ENCODE results near the gene RNF207.
A peak's percentile ranks its signal among the peaks of the same experiment; 100 is the strongest.

RNF207 gene, protein sequence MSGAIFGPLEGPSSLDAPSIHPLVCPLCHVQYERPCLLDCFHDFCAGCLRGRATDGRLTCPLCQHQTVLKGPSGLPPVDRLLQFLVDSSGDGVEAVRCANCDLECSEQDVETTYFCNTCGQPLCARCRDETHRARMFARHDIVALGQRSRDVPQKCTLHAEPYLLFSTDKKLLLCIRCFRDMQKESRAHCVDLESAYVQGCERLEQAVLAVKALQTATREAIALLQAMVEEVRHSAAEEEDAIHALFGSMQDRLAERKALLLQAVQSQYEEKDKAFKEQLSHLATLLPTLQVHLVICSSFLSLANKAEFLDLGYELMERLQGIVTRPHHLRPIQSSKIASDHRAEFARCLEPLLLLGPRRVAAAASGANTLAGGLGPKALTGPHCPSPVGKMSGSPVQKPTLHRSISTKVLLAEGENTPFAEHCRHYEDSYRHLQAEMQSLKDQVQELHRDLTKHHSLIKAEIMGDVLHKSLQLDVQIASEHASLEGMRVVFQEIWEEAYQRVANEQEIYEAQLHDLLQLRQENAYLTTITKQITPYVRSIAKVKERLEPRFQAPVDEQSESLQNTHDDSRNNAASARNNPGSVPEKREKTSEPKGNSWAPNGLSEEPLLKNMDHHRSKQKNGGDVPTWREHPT

DNA sequence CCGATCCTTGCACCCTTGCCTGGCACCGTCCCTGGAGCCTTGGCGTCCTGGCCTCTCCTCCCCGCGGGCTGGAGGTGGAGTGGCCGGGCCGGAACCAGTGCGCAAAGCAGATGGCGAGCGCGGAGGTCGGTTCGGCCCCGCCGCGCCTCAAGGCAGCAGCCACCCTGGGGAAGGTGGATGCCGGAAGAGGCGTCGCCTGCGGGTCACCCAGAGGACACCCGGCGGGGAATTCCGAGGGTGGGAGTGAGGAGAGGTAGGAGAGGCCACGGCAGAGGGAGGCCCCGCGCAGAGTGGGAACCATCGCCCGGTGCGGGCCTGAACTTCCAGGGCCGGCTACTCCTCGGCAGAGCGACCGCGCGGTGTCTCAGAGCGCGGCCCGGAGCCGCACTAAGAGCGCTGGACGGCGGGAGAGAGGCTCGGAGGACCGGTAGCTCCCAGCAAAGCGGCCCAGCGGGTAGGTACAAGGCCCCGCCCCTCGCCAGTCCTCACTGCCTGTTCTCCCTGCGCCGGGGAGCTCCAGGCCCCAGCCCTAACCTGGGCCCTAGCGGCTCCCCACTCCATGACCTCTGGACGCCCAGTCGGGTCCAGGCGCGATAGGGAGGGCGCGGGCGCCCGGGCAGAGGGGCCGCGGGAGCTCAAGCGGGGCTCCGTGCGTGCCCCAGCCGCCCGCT is at the start of gene RNF207:
Gene RNF207 (plus strand): TSS at position 271 of the 671 bp plus-strand sequence. CDS start 417 bp downstream, outside the sequence.
- H3K4me3 ChIP-seq (ENCODE audit: low read depth, low read length) = peak within 1 kb of the TSS; percentile 35

DNA sequence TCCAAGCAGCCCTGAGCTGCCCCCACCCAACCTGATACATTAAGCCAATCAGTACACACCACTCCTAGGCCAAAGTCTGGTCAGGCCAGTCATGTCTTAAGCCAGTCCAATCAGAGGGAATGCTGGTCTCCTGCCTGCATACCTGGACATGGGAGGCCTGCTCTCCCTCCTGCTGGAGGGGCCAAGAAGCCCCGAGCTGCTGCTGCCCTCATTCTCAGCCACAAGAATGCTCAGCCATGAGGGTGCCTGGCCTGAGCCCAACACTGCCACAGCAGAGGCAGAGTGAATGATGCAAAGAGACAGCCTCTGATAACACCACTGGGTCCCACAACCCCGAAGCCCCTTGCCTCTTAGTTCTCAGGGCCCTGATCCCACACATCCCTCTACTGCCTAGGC is 48.8 kb upstream of the RNF207 start:
- H3K4me3 ChIP-seq (ENCODE audit: low read depth, low read length) = no peak overlapping the region

DNA sequence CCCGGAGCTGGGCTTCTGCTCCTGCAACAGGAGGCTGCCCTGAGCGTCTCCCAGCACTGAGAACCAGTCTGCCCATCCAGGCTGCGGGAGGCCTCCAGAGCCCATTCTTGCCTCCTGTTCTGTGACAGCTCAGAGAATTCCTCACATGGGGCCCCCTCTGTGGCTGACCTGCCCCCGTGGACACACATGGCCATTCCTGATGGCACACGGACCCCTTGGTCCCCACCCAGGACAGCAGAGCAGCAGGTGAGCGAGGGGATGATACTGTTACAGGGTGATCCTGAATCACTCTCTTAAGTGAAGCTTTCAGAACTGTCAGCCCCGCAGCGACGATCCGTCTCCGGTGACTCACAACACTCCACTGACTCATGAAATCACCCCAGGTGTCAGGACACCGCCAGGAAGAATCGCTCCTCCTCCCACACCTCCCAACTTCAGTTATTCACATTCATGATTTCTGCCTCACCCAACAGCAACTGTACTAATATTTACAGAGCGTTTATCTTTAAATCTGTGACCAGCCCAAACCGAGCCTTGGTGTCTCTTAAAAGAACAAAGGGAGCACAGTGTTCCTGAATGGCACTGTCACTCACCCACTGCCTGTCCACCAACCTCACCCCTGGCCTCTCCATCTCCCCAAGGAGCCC is 48.3 kb upstream of the RNF207 start:
- H3K4me3 ChIP-seq (ENCODE audit: low read depth, low read length) = no peak overlapping the region

DNA sequence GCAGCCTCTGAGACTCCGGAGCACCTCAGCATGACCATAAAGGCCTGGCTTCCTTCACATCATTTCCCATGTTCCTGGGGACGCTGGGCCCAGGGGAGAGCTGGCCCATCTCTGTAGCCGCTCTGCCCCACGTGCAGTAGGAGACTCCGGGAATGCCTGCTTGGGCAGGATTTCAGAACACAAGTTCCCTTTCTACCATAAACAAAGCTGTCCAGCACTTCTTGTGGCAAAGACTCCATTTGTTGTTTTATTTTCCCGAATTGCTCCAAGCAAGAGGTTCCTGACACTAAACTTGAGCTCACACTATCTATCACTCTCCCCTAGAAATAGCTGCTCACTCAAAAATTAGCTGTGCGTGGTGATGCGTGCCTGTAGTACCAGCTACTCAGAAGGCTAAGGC is 47.7 kb upstream of the RNF207 start:
- H3K4me3 ChIP-seq (ENCODE audit: low read depth, low read length) = no peak overlapping the region

DNA sequence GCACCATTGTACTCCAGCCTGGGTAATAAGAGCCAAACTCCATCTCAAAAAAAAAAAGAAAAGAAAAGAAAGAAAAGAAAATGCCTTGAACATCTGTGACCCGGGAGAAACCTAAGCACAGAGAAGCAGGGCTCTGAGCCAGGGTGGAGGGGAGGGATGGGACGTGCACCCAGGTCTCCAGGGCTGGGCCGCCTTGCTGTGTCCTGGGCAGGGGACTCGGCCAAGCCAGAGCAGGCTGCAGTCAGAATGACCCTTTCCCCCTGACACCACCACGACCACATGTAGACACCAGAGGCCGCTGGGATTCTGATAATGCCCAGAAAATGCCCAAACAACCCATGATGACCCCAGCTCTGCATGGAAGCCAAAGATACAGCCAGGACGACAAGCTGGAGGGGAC is 43.6 kb upstream of the RNF207 start:
- H3K4me3 ChIP-seq (ENCODE audit: low read depth, low read length) = no peak overlapping the region

DNA sequence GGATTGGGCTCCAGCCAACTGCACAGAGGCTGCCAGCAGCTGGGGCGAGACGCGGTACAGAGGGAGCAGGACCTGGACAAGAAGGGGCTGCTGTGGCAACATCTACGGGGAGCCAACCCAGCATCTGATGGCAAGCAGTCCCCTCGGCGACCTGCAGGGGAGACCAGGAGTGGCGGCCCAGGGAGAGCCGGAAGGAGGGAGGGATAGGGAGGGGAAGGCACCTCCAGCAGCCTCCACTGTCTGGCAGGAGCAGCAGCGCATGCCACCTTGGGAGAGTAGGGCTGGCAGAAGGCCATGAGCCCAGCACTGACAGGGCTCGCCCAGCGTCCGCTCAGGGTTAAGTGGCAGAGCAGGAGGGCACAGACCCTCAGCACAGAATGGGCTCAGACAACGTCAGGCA is 43.1 kb upstream of the RNF207 start:
- H3K4me3 ChIP-seq (ENCODE audit: low read depth, low read length) = no peak overlapping the region

DNA sequence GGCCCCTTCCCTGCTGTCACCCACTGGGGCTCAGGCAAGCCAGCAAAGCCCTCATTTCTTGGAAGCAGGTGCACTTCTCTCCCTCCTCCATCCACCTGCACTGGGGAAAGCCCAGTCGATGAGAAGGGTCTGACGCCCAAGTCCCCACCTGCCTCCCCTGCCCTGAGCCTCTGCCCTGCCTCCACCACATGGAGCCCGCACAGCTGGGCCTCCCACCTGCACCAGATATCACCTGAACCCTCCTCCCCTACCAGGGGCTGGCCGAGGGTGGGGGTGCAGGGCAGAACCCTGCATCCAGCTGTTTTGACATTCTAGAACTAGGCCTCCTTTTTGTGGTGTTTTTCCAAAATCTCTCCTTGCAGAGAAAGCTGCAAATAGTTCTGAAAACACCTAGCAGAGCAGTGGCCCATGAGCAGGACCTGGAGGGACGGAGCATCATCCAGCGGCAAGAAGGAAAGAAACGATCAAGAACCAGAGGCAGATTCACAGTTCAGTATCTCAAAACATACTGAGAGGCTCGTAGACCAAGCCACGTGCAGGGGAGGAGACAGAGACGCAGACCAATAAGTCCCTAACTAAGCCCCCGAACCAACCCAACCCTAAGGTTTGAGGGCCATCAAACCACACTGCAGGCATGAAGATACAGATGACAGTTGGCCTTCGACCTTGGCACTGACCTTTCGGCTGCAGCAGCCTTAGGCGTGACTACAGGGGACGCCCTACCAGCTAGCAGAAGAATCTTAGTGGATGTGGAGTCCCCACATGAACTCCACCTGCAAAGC is 42.5 kb upstream of the RNF207 start:
- H3K4me3 ChIP-seq (ENCODE audit: low read depth, low read length) = no peak overlapping the region

DNA sequence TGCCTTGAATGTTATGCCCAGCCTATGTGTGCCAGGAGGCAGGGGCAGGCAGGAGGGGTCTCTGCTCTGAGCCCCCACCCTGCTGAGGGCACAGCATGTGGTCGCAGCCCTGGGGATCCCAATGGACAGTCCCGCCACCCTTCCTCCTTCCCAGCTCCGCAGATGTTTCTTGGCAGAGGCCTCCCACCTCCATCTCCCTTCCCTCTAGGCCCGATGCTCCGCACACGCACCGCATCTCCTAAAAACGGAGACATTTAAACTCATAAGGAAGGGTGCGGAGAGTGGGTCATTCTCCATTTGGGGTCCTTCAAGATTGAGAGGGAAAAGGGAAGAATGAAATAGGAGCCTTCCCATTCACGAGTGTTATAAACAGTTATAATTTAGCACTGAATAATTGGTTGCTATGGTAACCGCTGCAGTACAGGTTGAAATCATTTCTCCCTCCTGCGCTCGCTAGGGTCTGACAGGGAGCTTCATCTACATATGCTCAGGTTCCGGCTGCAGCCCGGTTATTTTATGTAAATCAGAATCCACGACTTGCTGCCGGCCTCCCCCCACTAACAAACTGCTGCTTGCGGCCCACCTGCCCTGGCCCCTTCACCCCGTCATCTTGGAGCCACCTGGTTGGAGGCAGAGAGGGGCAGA is 41.8 kb upstream of the RNF207 start:
- no peak overlapping the region for H3K4me3 ChIP-seq (ENCODE audit: low read depth, low read length)

DNA sequence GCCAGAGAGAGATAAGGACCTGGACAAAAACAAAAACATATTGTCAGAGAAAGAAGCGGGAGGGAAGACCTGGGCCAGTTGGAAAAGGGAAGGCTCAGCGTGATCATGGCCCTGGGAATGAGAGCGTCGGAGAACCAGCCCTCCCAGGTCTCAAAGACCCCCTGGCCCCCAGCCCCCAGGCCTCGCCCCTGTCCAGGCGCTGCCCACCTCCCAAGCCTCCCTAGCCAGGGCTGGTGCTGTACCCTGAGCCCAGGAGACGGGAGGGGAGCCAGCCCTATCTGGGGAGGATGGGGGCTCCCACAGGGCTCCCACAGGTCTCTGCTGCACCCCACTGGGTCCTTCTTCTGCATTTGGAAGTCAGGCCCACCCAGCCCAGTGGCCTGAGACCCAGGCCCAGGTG is 40.9 kb upstream of the RNF207 start:
- no peak overlapping the region for H3K4me3 ChIP-seq (ENCODE audit: low read depth, low read length)

DNA sequence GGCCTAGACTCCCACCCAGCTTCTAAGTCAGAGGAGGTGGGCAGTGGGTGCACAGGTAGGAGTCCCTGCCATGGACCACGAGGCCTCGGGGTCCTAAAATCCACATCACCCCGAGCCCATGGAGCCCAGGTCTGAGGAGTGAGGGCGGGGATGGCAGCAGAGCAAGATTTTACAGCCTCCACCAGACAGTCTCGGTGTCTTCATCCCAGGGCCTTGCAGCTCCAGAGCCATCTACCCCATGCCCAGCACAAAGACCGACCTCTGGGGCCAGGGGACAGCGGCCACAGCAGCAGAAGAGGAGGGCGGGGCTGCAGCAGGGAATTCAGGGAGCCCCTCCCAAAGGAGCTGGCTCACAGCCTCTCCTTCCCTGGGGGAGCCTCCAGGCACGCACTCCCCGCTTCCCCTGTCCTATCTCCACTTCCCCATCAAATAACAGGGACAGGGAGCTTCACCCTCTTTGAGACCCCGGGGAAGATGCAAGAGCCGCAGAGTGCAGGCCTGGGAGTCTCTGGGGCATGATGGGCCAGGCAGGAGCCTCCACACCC is 40.4 kb upstream of the RNF207 start:
- H3K4me3 ChIP-seq (ENCODE audit: low read depth, low read length) = no peak overlapping the region

DNA sequence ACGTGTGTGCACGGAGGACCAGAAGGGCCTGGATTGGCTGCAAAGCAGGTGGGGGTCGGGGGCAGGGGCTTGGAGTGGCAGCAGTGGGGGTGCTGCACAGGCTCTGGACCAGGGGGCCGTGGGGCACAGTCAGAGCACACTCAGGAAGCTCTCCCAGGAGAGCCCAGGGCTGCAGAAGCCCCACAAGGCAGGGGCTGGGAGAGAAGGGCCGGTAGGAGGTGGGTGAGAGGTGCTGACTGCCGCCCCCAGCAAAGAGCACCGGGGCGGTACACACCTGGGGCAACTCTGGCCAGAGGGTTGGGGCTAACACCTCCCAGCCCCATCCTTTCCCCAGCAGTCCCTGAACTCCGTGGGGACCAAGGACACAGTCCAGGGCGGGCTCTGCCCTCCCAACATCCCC is 39.7 kb upstream of the RNF207 start:
- H3K4me3 ChIP-seq (ENCODE audit: low read depth, low read length) = no peak overlapping the region

DNA sequence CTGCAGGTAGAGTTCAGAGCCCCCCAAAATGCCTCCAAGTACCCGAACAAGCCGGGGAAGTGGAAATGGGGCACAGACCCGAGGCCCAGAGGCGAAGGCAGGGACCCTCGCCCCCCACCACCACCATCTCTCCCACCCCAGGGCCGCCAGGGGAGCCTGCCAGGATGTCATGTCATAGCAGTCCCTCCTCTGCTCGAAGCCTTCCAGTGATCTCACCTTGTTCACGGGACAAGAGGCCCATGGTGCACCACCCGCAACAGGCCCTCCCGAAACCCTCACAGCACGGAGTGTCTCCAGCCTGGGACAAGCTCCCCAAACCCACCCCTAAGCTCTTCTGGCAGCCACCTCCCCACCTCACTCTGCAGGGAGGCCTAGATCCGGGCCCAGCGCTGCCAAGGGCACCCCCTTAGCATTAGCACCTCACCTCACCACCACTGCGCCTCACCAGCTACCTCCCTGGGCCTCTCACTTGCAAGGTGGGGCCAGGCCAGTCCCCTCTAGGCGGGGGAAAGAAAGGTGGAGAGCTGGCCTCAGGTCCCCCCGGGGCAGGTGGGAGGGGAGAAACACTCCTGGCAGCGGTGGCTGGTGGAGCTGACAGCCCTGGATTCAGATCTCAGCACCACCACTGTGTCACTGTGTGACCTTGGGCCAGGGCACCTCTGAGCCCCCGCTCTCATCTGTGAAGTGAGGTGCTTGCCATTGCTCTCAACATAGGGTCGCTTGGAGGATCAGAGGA is 39.1 kb upstream of the RNF207 start:
- no peak overlapping the region for H3K4me3 ChIP-seq (ENCODE audit: low read depth, low read length)

DNA sequence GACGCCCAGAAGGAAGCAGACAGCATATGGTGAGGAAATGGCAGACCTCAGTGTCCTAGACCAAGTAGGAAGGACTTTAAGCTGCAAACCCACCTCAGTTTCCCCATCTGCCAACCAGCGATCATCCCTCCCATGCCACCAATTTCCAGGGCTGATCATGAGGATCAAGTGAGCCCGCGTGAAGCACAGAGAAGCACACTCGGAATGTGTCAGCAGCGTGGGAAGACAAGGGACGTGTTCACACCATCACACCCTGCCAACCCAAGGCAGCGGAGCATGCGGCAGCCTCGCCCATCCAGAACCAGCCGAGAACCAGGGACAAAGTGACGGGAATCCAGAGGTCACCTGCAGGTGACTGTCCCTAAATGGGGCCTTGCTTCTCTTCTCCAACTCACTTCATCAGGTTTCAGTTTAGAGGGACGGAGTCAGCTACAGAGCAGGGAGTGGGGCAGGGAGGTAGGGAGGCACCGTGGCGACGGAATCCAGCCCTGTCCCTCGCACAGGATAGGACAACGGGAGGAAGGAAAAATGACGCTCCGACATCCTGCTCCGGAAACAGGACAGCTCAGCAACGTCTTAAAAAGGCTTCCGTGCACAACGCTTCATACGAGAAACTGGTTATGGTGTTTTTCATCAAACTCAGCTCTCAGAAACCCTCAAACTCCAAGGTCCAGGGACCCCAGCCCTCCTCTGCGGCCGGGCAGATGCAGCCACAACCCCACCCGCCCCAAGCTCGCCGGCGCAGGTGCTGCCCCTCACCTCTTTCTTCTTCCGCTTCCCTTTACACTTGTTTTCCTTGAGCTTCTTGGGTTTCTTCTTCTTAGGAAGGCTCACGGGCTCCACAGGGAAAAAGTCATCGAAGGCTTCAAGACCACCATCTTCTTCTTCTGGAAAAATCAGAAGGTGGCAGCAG is 38.3 kb upstream of the RNF207 start:
- no peak overlapping the region for H3K4me3 ChIP-seq (ENCODE audit: low read depth, low read length)

DNA sequence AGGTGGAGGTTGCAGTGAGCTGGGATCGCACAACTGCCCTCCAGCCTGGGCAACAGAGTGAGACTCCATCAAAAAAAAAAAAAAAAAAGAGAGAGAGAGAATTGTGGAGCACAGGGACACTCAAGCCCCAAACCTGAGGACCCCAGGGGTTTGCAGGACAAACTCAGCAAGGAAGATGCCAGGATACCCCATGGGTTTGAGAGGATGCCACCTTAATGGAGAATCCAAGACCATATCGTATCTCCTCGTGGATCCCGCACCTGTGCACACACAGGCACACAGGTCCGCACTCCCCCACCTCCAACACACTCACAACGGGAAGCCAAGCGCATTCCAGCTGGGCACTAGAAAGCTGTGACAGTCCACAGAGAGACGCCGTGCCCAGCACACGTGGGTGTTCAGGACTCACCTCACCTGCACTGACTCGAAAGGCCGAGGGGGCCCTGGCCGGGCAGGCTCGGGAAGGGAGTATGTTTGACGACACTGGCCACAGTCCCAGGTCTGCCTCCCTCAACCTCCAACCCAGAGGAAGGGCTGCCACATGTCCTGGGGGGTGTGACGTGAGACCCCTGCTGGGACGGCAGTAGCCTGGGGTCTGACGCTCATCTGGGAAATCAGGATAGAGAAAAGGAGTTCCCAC is 36.9 kb upstream of the RNF207 start:
- no peak overlapping the region for H3K4me3 ChIP-seq (ENCODE audit: low read depth, low read length)

DNA sequence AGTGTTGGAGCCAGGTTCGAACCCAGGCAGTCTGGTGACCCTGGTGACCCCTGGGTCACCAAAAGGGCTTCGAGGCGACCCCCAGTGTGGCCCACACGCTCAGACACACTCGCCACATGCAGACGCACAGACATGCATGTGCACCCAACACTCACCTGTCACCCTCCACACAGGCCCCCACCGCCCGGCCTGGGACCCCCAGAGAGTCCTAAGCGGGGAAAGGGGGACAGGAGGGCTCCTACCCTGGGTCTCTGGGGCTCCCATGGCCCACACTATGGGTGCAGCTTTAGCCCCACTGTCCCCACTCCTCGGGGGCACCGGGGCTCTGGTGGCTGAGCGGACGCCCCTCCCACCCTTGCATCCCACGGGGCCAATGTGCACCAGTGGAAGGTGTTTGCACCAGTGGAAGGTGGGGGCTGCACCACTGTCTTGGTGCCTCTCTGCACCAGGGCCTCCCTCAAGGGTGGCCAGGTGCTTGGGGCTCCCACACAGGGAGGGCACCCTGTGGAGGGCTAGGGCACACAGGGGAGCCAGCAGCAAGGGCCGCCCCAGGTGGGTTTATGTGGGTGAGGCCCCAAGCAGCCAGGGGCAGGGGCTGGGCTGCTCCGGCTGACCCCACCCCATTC is 35.7 kb upstream of the RNF207 start:
- H3K4me3 ChIP-seq (ENCODE audit: low read depth, low read length) = no peak overlapping the region

DNA sequence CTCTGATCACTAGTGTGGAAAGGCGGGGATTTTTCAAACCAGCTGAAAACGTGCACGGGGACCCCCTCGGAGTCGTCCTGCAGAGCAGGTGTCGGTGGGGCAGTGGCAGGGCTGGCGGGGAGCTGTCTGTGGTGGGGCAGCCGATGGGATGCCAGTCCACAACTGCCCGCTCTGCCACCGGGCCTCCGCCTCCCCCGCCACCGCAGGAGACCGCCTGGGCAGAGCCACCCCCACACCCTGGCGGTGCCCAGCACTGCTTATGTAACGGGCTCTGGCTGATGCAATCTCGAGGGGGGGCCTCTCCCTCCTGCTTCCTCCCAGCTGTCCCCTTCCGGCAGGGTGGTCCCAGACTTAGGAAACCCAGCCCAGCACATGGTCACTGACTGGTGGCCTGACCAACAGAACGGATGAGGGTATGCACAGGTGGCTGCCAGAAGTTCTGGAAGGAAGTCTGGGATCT is 35.1 kb upstream of the RNF207 start:
- no peak overlapping the region for H3K4me3 ChIP-seq (ENCODE audit: low read depth, low read length)

DNA sequence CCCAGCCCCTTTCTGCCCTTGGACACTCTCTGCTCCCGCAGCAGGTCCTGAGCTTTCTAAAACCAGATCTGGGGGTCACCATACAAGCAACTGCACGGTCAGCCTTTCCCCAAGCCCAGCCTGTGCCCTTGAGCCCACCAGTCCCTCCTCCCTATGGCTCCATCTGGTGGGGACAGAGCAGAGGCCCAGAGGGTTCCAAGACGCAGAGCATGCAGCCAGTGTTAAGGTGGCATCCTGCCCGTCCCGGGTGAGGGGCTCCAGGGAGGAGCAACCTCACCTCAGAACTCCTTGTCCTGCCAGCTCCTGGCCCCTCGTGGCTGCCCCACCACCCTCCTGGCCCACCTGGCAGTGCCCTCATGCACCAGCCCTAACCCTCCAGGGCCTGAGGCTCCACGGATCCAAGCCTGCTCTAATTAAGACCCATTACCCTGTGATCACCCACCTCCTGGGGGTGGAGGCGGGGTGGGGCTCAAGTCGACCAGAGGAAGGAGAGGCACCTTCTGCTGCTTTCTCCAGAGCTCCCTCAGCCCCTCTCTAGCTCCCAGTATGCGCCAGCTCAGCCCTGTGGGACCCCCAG is 34.3 kb upstream of the RNF207 start:
- no peak overlapping the region for H3K4me3 ChIP-seq (ENCODE audit: low read depth, low read length)
